ENCODE data around the gene NRROS.
"Not testable (repeated sequence)": the region's sequence is repeated elsewhere in the genome, so short reads cannot be mapped to it uniquely, and the experiment has no call there.

The NRROS gene

DNA sequence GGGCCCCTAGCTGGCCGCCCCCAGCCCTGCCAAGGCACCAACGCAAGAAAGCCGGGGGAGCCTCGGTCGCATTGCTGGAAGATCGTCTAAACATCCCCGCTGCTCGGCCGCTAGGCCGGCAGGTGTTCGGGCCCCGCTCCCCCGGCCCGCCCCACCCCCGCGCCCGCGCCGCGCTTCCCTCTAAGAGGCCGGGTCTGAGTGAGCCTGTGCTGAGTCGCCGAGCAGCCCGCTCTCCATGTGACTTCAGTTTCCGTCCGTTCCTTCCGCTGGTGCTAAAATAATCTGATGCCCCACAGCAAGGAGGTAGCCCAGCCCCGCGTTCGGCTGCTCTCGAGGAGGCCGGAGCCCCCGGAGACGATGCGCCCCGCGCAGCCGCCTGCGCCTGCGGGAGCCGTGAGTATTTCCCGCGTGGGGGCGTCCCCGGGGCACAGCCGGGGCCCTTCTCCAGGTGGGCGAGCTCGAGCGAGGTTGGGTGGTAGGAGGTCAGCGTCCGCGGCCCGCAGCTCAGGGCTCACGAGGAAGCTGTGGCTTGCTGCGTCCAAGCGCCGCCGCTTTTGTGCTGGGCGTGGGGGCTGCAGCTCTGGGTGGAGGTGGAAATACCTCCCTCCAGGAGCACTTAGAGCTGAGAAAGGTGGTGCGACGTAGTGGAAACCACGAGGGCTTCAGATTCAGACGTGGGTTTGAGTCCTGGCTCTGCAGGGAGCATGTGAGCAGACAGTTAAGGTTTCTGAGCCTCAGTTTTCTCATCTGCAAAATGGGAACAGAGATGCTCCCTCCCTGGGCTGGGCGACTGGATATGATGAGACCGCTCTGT, at the start of gene NRROS:
Gene NRROS (plus strand): TSS at position 212 of the 814 bp plus-strand sequence. CDS start 14,846 bp downstream, outside the sequence.
- peak; percentile 53 for DNase-seq

DNA sequence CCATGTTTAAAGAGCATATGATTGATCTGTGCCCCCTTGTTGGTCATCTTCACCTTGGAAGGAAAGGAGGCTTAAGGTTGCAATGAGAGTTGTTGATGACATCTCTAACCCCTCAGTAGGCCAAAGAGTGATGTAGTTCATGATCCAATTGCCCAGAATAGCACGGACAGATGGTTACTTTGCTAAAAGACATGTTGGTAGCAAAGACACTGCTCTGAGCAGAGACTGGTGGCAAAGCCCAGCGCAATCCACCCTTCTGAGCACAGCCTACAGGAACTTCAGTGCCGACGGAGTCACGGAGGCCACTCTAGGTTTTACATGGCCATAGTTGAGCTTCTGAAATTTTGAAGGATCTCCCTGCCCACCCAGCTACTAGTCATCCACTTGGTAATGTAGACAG, 49.2 kb upstream of the NRROS start:
- DNase-seq, result no peak

DNA sequence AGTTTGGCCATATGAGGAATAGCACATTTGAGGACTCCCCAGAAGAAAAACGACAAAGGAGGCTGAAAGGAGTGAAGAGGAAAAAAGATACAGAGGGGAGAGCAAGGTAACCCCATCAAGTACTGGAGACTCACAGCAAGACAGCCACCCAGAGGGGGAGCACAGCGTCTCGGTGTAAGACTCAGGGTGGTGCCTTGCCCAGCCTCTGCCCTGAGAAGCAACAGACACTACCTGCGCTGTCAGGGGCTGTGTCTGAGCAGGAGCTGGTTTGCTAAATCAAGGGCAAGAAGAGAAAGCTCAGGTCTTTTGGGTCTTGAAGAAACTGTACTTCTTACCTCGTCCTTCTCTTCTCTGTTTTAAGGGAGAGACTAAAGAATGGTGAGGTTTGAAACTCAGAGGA, 43.1 kb upstream of the NRROS start:
- no peak for DNase-seq

DNA sequence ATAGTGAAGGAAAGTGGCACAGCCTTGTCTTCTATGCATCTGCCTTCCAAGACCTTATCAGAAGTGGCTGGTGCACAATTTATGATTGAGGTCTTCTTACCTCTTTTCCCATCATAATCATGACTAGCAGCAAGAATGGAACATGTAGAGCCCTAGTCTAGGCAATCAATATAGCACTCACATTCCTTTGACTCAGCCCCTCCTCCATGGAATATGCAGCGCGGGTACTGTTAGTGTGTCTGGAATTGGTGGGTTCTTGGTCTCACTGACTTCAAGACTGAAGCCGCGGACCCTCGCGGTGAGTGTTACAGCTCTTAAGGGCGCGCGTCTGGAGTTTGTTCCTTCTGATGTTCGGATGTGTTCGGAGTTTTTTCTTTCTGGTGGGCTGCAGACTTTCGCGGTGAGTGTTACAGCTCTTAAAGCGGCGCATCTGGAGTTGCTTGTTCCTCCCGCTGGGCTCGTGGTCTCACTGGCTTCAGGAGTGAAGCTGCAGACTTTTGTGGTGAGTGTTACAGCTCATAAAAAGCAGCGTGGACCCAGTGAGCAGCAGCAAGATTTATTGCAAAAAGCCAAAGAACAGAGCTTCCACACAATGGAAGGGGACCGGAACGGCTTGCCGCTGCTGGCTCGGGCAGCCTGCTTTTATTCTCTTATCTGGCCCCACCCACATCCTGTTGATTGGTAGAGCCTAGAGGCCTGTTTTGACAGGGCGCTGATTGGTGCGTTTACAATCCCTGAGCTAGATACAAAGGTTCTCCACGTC, 41.3 kb upstream of the NRROS start:
- DNase-seq, result not testable (repeated sequence)

DNA sequence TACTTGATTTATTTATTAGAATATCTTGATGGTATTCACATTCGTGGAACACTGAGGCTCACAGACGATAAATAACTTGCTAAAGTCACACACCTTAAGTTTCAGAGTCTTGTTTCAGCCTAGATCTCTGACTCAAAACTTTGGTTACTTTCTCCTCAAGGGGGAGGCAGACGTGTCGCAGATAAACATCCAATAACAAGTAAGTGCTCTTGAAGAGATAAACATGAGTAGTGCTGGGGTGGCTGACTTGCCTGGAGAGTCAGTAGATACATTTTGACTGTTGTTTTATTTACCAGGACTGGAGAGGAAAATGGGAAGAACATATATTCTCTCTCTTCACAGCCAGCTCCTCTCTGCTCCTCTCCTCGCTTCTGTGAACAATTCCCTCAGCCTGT, 39.8 kb upstream of the NRROS start:
- no peak for DNase-seq

DNA sequence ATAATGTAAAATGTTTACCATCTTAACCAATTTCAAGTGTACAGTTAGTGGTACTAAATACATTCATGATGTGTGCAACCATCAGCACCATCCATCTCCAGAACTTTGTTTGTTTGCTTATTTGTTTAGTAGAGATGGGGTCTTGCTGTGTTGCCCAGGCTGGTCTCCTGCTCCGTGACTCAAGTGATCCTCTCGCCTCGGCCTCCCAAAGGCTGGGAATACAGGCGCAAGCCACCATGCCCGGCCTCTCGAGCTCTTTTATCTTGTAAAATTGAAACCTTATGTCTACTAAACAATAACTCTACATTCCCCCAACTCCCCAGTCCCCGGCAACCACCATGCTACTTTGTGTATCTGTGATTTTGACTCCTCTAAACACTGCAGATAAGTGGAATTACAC, 39.1 kb upstream of the NRROS start:
- DNase-seq, result no peak

DNA sequence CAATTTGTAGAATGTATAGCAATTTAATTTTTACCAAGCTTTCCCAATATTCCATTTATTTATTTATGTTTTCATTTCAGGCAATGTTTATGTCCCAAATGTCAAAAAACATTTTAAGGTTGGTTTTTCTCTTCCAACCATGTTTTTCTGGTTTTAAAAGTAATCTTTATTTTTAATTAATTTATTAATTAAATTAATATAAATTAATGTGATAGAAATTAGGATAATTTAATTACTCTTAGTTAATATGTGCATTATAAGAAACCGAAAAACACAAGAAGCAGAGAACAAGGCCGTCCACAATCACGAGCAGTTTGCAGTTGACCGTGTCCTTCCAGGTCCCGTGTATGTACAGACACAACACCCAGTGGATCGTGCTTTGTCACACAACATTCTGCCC, 36.8 kb upstream of the NRROS start:
- DNase-seq, result no peak

DNA sequence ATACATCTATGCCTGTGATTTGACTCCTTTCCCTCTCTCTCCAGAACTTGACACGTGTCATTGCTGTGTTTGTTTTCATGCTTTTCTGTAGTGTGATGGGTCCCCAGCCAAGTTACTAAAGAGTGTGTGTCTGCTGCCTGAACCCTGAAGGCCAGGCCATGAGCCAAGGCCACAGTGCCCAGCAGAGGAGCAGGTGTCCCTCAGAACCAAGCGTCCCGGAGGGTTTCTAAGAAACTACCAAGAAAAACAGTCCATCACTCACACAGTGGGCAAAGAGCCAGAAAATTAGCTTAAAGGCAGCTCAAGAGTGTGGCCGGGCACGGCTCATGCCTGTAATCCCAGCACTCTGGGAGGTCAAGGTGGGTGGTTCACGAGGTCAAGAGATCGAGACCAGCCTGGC, 35.8 kb upstream of the NRROS start:
- DNase-seq, result no peak

DNA sequence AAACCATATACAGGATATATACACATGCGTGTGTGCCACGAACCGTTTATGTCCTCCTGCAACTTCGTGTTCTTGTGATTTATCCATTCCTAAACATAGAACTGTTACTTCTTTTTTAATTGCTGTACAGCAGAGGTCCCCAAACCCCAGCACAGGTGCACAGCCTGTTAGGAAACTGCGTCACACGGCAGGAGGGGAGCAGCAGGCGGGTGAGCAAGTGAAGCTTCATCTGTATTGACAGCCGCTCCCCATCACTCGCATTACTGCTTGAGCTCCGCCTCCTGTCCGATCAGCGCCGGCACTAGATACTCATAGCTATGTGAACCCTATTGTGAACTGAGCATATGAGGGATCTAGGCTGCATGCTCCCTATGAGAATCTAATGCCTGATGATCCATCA, 34.9 kb upstream of the NRROS start:
- peak; percentile 64 for DNase-seq

DNA sequence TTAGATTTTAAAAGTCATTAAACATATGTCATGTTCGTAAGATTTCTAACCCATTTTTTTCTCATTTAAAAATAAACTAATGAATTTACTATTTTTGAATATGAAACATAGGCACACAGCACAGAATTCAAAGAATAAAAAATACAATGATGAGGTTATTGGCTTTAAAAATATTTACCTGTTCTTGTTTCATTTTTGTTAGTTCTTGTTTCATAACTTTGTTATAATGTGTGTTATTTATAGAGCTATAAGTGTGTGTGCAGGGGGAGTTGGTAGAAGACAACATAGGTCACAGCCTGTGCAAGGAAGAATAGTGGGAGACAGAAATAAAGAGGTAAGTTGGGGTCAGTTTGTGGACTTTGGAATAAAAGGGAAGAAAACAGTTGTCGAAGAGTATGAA, 30.8 kb upstream of the NRROS start:
- DNase-seq, result no peak

DNA sequence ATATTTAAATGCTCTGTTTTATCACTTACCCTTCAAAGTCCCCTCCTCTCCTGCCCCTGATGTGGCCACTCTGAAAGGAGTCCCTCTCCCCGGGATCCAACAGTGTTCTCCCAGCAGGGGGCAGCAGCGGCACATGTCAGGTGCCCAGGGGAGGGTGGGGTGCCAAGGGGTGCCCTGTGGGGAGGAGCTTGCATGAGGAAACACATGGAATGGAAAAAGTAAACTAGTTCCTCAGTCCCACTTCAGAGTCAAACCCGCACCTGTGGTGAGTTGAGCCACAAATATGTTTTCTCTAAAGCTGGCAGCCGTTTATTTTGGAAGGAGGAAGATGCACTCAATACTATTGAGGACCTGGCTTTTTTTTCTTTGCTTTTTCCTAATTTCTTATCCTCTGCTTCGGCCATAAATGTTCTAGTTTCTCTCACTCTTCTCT, 30.1 kb upstream of the NRROS start:
- DNase-seq, result peak; percentile 91

DNA sequence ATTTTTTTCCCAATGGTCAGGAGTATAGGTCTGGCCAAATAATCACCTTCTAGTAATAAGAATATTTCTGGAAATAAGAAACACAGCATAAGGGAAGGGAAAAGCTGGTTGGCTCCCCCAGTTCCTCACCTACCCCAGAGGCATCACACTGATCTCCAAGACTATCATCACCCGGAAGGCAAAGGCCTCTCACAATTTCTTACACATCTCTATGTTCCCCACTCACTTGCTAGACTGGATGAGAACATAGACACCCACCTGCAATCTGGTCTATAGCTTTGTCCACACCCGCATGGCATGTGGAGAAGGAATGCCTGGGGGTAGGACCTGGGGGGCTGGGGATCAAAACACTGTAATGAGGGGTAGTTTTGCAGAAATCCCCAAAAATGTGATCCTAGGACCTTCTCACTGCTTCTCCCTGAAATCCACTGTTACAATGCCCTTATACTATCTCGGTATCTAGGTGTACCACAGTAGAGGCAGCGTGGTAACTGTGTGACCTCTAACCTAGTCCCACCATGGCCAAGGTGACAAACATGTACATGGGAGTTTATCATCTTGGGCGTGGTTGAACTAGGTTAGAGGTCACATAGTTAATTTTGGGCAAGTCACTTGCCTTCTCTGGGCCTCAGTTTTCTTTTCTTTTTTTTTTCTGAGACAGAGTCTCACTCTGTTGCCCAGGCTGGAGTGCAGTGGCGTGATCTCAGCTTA, 29.5 kb upstream of the NRROS start:
- no peak for DNase-seq

DNA sequence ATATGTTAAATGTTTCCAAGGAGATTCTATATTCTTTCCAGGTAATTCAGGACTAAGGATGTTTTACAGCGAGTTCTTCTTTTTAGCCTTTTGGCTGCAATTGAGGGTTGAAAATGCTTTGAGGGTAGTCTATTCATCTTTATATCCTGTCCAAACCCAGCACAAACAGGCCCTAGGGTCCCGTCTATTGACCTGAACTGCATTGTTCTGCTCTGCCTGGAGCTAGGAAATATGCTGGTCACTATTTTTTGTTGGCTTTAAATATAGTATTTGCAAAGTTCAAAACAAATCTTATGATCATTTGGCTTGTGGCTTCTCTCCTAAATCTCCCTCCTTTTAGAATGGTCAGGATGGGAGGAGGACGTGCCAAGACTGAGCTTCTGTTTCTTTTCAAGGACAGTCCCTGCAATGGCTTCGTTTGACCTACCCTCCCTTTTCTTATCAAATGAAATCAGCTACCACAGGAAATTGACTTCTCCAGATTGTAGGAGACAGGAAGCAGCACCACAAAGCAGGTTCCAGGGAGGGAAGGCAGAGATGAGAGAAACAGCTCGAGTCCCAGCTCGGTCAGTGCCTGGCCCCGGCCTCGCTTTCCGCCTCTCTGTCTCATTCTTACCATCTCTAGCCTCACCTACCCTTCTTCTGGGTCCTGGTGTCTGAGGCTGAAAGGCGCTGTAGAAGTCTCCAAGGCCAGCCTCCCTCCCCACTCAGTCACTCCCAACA, 27.6 kb upstream of the NRROS start:
- DNase-seq, result no peak

DNA sequence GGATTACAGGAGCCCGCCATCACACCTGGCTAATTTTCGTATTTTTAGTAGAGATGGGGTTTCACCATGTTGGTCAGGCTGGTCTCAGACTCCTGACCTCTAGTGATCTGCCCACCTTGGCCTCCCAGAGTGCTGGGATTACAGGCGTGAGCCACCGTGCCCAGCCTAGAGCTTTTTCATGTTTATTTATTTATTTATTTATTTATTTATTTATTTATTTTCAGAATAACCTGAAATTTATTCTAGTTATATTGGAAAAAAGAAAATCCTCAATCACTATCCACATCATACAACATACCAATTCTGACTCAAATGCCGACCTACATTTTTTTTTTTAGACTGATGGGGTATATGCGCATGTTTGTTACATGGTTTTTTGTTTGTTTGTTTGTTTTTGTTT, 24.3 kb upstream of the NRROS start:
- not testable (repeated sequence) for DNase-seq

DNA sequence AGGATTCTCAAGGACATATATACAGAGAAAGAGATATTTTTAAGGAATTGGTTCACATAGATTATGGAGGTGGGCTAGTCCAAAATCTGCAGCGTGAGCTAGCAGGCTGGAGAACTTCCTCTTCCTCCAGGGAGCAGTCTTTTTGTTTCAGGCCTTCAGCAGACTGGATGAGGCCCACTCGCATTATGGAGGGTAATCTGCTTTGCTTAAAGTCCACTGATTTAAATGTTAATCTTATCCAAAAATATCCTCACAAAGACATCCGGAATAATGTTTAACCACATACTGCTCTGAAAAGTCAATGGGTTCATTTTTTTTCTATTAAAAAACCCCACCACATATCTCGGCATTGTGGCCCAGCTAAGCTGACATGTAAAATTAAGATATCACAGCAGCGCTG, 22.2 kb upstream of the NRROS start:
- no peak for DNase-seq

DNA sequence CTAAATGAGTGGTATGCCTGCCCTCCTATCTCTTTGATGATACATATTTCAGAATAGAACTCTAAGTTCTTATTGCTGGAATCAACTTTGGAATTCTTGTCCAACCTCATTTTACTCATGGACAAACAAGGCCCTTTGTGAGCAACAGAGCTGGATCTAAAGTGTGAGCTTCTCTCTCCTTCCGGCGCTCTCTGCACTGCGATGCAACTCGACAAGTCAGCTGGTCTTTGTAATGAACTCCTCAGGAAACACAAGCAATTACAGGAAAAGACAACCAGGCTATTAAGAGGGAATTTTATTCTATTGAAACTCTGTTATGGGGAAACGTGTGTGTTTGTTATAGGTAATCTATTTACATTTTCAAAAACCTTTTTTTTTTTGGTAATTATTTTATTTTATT, 20.3 kb upstream of the NRROS start:
- no peak for DNase-seq

DNA sequence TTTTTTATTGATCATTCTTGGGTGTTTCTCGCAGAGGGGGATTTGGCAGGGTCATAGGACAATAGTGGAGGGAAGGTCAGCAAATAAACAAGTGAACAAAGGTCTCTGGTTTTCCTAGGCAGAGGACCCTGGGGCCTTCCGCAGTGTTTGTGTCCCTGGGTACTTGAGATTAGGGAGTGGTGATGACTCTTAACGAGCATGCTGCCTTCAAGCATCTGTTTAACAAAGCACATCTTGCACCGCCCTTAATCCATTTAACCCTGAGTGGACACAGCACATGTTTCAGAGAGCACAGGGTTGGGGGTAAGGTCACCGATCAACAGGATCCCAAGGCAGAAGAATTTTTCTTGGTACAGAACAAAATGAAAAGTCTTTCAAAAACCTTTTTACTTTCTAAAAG, 19.9 kb upstream of the NRROS start:
- not testable (repeated sequence) for DNase-seq

DNA sequence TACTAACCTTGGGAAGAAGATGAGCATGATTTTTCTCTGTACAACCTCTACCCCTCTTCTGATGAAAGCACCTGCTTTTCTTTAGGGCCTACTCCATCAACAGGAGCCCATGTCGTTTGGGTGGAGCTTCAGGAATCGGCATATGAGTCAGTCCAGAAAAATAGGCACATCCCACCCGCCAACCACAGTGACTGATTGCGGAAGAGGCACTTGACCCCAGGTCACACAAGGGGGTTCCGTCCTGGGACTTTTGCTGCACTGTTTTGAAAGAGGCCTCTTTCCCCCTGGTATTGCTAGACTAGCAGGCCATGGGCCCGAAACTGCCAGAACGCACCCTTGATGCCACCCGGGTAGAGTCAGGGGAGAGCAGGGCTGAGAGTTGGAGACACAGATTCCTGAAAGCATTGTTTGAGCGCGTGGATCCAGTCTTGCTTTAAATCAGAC, 19.3 kb upstream of the NRROS start:
- no peak for DNase-seq

DNA sequence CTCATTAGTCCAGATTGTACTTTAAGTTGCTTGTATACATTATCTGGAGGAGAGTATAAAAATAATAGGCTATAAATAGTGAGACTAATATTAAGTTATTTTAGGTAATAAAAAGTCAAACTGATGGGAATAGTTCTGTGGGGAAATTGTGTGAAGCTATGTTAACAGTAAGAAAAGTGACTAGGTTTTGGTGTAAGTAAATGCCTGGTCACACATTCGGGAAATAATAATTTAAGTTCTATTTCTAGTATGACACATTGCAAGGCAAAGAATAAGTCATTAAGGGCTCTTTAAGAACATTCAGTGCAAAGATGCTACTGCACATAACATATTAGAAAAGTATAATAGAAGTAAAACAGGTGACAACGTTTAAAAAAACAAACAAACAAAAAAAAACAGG, 18.8 kb upstream of the NRROS start:
- no peak for DNase-seq

DNA sequence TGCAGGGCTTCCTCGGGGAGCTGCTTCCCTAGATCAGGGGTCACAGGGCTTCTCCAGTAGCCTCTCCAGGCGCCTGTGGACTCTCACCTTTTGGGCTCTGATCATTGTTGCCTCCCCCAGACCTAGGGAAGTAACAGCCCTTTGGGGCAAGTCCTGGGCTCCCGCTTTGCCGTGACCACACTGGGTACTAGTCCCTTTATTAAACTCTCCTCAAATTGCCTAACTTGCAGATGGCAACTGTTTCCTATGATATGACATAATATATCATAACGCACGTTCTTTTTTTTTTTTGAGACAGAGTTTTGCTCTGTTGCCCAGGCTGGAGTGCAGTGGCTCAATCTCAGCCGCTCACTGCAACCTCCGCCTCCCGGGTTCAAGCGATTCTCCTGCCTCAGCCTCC, 17.9 kb upstream of the NRROS start:
- DNase-seq, result no peak

DNA sequence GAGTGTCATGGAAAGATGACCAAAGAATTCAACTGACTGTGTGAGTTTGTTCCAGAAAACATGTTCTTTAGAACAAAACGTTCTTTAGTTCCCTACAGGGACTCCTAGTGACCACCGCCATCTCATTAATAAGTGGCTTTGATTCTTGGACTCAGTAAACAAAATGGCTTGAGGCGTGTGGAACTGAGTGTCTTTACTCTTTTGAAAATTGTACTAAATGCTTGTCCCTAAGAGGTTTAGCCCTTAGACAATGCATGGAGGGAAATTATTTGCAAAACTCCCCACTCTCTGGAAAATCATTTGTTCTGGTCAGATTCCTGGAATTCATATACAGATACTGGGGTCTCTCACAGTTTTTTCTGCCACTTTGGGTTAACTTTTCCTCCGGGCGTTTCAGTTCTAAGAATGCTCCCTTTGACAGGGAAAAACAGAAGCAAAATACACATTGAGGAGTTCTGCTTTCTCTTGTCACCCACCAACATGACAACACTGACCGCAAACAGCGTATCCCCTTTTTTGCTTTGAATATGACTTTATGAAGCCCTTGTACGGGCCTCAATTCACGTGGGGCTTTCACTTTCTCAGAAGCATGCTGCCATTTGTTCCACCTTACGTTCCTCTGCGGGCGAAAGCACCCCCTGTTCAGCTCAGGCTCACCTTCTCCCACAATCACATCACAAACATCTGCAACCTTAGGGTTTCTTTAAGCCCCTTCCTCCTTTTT, 15.3 kb upstream of the NRROS start:
- DNase-seq, result no peak

DNA sequence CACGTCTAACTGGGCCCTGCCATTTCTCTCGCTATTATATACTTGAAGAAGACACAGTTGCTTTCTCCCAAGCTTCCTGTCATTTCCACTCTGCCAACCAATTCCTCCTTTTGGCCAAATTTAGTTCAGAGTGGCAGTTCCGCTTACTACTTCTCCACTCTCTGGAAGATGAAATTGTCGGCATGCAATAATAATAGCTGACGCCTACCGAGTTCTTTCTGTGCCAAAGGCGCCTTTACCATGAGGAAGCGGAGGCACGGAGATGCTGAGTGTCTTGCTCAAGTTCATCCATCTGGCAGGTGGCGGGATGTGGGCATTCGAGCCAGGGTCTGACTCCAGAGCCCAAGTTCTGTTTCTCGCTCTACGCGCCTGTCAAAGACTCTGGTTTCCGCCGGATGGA, 14.6 kb upstream of the NRROS start:
- no peak for DNase-seq
